Fibroblast of skin of abdomen (primary cell): Measurements from ENCODE around the gene CYP3A4.

Source experiments
- DNase-seq: peaks from one replicate; pipeline ENCODE4 v3.0.0-alpha.2; 2013

Gene CYP3A4

GRCh38 chr7:99720800-99721595 is 63.0 kb downstream of the CYP3A4 start:
- DNase-seq = no peak

- no peak for DNase-seq
These were observed 63.8 kb downstream of the CYP3A4 start for GRCh38 chr7:99719996-99720769.

- no peak for DNase-seq
These were observed 69.9 kb downstream of the CYP3A4 start for GRCh38 chr7:99713995-99714570.

DNA sequence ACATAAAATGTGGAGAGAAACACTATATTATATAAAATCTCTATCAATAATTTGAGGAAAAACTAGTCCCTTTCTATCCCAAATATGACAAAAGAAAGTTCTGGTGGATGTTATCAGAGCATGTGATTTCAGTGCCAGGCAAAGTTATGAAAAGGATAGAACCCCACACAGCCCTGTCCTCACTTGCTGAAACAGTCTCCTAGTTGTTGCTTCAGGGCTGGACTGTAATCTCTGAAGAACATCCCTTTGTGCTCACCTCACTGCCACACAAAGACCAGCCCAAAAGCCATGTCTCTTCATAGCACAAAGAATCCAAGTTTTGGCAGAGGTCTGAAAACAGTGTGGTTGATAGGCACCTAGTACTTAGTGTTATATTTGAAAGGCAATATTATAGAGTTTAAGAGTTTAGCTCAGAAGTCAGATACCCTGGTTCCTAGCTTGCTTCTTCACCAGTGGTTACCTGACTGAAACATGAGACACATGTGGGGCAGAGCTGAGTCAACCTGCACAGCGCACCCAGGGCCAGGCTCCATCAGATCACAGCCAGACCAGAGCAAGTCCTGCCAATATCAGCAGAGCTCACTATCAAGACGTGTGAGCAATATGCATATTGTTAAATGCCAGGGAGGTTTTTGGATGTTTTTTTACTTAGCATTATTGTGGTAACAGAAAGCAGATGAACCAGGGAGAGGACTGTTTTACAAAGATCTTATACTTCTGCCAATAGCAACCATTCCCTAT is 74.0 kb downstream of the CYP3A4 start:
- DNase-seq = no peak

DNA sequence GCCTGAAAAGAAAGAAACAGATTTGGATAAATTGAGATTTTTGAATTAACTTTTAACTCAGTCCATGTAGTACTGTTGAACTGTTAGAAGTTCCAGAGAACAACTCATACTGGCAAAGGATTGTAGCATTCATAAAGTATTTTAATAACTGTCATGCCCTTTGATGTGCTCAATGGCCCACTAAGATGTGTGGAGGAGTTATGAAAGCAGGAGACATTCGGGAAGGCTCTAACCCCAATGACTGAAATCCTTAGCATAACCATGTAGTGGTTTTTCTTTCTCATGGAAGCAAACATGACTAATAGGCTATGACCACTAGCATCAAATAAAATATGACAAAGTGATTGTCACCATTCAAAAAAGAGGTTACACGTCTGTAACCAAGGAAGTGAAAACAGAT is 74.7 kb downstream of the CYP3A4 start:
- DNase-seq = no peak

- no peak for DNase-seq
These were observed 76.9 kb downstream of the CYP3A4 start for GRCh38 chr7:99707096-99707495.
